Right kidney (tissue), 1 donor: ENCODE measurements around the gene MIPOL1.
A peak's percentile ranks its signal among the peaks of the same experiment; 100 is the strongest.
"Not testable (repeated sequence)": the region's sequence is repeated elsewhere in the genome, so short reads cannot be mapped to it uniquely, and the experiment has no call there.

ENCODE experiments used
- DNase-seq: peaks from one replicate; pipeline ENCODE4 v3.0.0-alpha.2; 2016

Gene MIPOL1

DNA sequence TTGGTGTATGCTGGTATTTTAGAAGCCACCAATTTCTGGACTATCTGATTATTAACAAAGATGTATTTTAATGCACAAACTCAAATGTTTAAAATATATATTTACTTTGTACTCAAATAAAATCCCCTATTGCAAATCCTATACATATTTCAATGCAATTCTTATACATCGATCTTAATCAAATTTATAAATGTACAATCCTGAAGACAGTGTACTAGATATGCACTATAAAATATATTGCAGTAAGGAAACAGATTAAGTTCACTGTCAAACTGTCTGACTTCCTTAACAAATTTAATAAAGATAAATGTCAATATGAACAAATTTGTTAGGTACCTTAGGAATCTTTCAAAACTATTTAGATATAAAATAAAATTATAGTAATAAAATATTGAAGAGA, 353.4 kb downstream of the MIPOL1 start:
- DNase-seq = no peak

- no peak for DNase-seq
Measured at GRCh38 chr14:37553935-37554550, 356.3 kb downstream of the MIPOL1 start.

GRCh38 chr14:37555596-37555995, 357.9 kb downstream of the MIPOL1 start:
- DNase-seq = not testable (repeated sequence)

DNA sequence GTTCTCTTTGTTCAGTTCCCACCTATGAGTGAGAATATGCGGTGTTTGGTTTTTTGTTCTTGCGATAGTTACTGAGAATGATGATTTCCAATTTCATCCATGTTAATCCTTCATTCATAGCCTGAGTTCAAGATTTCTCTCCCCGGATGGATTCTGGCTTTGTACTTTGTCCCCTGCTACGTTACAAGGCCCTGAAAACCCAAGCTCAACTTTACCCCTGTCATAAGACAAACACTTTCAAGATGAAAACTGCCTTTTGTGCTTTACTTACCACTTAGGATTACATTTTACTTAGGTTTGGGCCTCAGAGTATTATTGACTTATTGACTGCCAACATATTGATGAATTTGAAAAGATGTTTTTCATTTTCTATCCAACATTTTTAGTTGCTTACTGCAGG, 361.0 kb downstream of the MIPOL1 start:
- no peak for DNase-seq

- DNase-seq = no peak
Measured at GRCh38 chr14:37559386-37559785, 361.6 kb downstream of the MIPOL1 start.

- no peak for DNase-seq
Measured at GRCh38 chr14:37563189-37563588, 365.5 kb downstream of the MIPOL1 start.

DNA sequence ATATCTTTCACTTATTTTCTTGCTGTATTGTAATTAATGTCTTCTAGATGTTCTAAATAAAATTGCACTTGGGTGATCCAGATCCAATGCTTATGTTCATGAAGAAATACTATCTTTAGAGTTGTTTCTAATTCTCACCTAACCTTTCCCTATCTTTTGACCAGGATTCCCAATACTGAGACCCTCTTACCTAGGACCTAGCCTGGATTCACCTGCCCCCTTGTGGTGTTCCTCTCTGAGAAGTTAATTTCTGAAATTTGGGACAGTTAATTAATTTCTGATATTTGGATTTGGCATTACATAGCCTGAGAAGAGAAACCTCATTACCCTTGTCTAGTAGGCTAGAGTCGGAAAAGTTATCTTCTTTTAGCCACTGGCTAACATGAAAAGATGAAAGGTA, 367.8 kb downstream of the MIPOL1 start:
- no peak for DNase-seq

DNA sequence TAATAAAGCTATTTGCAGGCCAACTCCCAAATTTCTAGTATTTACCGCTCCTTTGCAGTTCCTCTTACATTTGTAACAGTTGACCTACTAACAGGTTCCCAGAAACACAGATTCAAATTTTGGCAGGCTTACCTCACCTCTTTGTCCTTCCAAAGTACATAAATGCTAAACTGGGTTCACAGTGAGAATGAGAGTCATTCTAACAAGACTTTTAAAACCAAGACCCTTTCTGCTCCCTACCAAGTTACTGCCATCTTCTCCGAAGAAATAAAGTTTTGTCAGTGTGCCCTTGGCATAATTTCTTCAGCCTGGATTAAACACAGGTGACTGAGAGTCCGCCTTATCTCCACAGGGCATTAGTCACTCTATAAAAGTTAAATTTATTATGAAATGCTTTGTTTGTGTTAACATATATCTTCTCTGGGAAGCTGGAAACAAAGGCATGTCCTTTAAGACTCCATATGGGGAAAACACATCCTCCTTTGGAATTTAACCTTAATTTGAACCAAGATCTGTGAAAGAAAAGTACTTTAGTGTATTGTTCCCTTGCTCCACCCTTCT, 369.2 kb downstream of the MIPOL1 start:
- no peak for DNase-seq

DNA sequence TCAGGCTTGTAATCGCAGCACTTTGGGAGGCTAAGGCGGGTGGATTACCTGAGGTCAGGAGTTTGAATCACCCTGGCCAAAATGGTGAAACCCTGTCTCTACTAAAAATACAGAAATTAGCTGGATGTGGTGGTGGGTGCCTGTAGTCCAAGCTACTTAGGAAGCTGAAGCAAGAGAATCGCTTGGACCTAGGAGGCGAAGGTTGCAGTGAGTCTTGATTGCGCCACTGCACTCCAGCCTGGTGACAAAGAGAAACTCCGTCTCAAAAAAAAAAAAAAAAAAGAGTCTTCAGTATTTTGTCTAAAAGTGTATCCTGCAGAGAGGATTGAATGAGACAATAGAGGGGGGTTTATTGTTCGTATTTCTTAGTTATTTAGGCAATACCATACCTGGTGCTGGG, 372.0 kb downstream of the MIPOL1 start:
- DNase-seq = no peak

GRCh38 chr14:37571391-37571790, 373.7 kb downstream of the MIPOL1 start:
- DNase-seq = no peak

GRCh38 chr14:37573356-37573755, 375.6 kb downstream of the MIPOL1 start:
- DNase-seq = no peak

DNA sequence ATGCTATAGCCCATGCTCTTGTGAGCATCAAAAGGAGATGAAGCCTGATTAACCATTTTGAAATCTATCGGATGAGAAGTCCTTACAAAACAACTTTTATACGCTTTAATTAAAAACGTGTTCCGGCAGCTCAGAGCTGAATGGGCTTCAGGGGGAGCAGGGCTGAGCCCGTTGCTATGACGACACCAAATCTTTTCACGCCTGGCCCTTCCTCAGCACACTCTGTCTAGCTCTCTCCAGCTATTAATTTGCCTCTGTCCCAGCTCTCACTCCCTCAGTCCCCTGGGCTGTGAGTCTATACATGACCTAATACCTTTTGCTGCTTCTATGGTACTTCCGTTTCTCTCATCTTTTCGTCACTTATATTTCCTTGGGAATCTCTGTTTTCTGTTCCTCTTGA, 381.5 kb downstream of the MIPOL1 start:
- DNase-seq = no peak

- DNase-seq = no peak
Measured at GRCh38 chr14:37580146-37580545, 382.4 kb downstream of the MIPOL1 start.

DNA sequence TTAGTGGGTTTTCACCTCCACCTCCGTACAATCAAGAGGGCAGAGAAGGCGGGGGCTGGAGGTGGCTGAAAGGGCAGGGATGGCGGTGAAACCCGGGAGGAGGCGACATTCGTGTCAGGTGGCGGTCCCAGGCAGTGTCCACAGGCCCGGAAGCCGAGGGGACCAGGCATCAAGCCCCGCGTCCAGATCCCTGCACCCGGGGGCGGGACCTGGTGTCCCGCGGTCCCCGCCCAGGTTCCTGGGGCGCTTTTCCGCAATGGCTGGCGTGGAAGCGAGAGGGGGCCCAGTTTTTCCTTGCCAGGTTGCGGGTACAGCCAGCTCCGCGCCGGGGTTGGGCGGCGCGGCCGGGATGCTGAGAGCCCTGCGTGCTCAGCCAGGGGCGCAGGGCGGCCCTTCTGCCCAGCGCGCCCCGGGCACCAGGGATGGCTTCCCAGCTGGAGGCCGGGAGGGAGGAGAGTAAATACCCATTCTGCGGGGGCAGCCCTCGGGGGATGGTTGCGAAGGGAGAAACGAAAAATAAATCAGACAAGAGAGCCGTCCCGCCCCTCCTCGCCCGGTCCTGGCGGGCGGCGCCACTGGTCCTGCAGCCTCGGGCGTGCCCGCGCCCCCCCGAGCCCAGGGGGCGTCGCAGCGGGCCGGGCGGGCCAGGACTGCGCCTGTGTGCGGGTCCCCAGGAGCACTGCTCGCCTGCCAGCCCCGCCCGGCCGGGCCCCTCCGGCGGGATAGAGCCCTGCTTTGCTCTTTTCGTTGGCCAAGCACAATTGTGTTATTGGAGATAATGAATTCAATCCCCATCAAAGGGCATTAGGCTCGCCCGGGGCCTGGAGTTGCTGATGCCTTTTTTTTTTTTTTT, 385.8 kb downstream of the MIPOL1 start:
- DNase-seq = peak; percentile 59

DNA sequence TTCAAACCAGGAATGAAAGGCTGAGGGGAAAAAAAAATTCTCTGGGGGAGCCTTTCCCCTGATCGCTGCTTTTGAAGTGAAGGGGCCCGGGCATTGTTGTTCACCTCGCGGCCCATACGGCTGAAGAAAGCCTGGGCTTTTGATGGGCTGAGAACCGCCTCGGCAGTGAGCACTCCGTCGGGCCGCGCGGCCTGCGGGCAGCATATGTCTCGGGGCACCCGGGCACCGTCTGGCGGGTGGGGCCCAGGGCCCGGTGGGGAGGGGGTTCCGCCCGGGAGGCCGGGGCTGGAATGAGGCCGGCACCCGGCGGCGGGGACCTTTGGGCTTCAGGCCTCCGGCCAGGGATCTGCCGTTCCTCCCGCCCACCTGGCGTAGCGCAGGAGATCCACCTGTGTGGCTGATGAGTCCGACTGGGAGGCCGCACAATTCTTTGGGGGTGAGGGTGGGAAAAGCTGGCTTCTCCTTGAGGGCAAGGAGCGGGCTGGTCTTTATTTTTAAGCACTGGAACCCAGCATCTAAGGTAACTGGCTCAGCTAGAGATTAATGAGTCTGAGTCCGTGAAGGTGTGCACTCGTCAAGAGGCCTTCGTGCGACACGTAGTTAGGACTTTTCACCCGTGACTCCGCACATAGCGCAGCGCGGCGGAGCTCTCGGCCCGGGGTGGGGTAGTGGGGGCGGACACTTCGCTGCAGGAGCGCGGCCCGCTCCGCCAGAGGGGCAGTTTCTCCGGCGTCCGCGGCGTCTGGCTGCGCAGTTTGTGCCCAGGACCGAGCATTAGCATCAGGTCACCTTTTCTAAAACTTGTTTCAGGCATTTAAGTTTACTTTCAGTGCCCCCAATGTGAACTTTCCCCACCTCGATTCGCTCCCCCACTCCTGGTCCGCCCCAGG, 386.7 kb downstream of the MIPOL1 start:
- DNase-seq = peak; percentile 64

- peak; percentile 63 for DNase-seq
Measured at GRCh38 chr14:37585101-37585511, 387.4 kb downstream of the MIPOL1 start.

DNA sequence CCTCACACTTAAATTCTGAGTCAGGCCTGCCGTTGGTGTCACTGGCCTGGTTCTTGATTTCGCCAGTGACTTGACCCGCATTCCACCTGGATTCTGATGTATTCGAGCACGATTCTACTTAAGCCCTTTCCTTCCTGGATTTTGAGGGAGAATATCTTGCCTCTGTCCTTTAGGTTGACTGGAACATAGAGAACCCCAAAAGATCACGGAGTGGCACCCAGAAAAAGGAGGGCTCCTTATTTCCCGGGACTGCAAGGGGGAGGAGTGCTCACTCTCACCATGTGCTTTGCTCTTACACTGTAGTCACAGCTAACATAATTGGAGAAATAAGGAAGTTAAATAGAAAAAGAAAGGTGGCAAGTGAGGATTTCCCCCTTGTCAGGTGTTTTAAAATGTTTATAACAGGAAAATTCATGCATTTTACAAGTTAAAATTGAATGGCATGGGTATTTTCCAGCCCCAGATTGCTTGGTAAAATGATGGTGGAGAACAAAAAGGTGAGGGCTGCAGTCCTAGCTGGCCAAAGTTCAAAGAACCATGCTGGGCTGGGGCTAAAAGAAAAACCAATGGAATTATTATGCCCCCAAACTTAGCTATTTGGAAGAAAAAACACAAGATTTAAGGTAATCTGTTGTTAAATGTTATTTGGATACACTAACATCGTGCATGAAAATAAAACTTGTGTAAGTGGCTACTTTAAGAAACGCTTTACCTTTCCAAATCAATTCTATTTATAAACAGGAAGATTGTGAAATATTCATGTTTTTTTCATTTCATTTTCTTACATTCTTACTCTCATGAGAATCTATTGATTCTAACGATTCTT, 388.4 kb downstream of the MIPOL1 start:
- DNase-seq = peak; percentile 42

- DNase-seq = no peak
Measured at GRCh38 chr14:37586797-37587130, 389.0 kb downstream of the MIPOL1 start.

- DNase-seq = peak; percentile 63
Measured at GRCh38 chr14:37587131-37587803, 389.5 kb downstream of the MIPOL1 start.

DNA sequence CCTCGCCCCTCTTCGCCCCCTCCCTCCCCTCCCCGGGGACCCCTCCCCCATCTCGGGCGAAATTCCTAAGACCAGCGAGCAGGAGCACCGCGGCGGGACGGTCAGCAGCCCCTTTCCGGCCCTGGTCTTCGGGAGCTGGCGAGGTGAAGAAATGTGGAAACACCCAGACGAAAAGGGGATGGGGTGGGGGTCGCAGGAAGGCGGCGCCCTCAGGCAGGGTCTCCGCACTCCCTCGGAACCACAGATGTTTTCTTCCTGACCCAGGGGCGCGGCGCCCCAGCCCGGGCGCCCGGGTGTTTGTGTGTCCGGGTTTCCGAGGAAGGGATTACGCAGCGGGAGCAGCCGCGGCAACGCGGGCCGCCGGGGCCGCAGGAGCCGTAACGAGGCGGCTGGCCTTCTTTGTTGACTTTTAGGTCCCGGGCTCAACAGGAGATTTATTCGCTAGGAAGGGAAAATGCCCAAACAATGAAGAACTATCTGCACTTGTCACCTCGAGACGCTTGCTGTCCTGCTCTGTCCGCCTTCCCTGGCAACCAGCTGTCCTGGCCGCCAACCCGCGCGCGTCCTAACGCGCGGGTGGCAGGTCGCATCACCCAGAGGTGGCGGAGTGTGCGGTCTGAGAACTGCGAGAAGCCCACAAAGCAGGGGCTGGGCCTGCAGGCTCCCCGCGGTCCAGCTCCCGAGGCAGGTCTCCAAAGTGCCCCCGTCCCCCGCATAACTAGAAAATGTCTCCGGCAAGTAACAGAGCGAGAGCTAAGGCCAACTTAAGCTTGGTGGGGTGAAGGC, 390.3 kb downstream of the MIPOL1 start:
- DNase-seq = peak; percentile 92

- DNase-seq = no peak
Measured at GRCh38 chr14:37588667-37588955, 390.9 kb downstream of the MIPOL1 start.
